Transverse colon (tissue), 4 donors: ENCODE measurements around the gene KLF14.

Experiments
- CTCF ChIP-seq, 5 experiments: fragments of 200-600 bp in 3 of 5; fragments of 450-650 bp in 2 of 5; sonication (generic) in 3 of 5; IDR thresholded peaks; 1 replicate in 2 of 5; 2 replicates in 3 of 5; pipeline ENCODE4 v1.5.1; 2016 to 2017; ENCODE audit warnings: antibody characterized with exemption in 5 of 5, inconsistent platforms in 3 of 5, mild to moderate bottlenecking in 2 of 5, moderate library complexity in 1 of 5
- EP300 ChIP-seq: sonication (generic); formaldehyde crosslinking; IDR thresholded peaks from one replicate; pipeline ENCODE4 v1.6.1; 2017; ENCODE audit warnings: antibody characterized with exemption, low read depth
- POLR2A ChIP-seq: fragments of 450-650 bp; IDR thresholded peaks from one replicate; pipeline ENCODE4 v1.6.1; 2016; ENCODE audit warnings: antibody characterized with exemption, mild to moderate bottlenecking, moderate library complexity
- POLR2AphosphoS5 ChIP-seq, 3 donors: sonication (generic); formaldehyde crosslinking; IDR thresholded peaks; one replicate each; pipeline ENCODE4 v1.6.1; 2016; ENCODE audit warnings: antibody characterized with exemption in 3 of 3

- TF ChIP-seq CTCF (IDR thresholded peaks at IDR 0.05) (peak in 3 of 5 experiments; percentile 13 to 26 (median 23)), POLR2AphosphoS5 (IDR thresholded peaks at IDR 0.05) (no peak), EP300 (no peak), POLR2A (no peak)
These were observed 38.2 kb downstream of the KLF14 start for GRCh38 chr7:130695840-130696239.
